ENCODE measurements around the gene LRPPRC.

DNA sequence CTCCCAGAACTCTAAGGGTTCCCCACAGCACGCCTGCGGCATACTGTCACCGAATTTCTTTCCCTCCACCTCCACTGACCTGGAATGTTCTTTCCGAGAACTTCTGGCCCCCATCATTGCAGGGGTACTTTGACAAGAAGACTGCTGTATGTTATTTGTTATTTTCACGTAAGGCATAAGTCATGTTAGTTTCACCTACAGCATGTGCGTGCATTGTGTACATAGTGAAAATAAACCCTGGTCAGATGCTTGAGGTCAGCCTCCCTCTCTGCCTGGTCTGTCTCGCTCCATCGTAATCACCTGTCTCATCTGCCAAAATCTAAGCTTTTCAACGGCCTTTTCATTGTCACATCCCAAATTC is 152.9 kb downstream of the LRPPRC start:
- TF ChIP-seq, protein P1, sequence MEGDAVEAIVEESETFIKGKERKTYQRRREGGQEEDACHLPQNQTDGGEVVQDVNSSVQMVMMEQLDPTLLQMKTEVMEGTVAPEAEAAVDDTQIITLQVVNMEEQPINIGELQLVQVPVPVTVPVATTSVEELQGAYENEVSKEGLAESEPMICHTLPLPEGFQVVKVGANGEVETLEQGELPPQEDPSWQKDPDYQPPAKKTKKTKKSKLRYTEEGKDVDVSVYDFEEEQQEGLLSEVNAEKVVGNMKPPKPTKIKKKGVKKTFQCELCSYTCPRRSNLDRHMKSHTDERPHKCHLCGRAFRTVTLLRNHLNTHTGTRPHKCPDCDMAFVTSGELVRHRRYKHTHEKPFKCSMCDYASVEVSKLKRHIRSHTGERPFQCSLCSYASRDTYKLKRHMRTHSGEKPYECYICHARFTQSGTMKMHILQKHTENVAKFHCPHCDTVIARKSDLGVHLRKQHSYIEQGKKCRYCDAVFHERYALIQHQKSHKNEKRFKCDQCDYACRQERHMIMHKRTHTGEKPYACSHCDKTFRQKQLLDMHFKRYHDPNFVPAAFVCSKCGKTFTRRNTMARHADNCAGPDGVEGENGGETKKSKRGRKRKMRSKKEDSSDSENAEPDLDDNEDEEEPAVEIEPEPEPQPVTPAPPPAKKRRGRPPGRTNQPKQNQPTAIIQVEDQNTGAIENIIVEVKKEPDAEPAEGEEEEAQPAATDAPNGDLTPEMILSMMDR (IDR thresholded peaks at IDR 0.05 in 2 of 3, conservative IDR thresholded peaks at IDR 0.05 in 1 of 3; ENCODE audit: control insufficient read depth in 2 of 3, extremely low read depth in 1 of 3, insufficient read depth in 1 of 3, low read depth in 3 of 3, low read length in 3 of 3): no peak
- no peak for TF ChIP-seq RBBP5 (conservative IDR thresholded peaks at IDR 0.05)
- TF ChIP-seq HDAC2 (IDR thresholded peaks at IDR 0.05): no peak
- TF ChIP-seq MYC (IDR thresholded peaks at IDR 0.05; ENCODE audit: insufficient read depth, insufficient read length, insufficient replicate concordance, low read length, severe bottlenecking): no peak
- TF ChIP-seq MXI1 (IDR thresholded peaks at IDR 0.05; ENCODE audit: low read depth, low read length): no peak
- no peak for TF ChIP-seq ASH2L (IDR thresholded peaks at IDR 0.05; ENCODE audit: borderline replicate concordance, low read depth)
- no peak for TF ChIP-seq POLR2AphosphoS5 (IDR thresholded peaks at IDR 0.05; ENCODE audit: low read length)
- no peak for TF ChIP-seq RFX5 (IDR thresholded peaks at IDR 0.05; ENCODE audit: low read depth, low read length)
- TF ChIP-seq NFYA (IDR thresholded peaks at IDR 0.05; ENCODE audit: borderline replicate concordance, low read depth, low read length): no peak
